GM10847 (cell line): ENCODE data around the gene LZTR1.

Experiments
- POLR2A ChIP-seq: IDR thresholded peaks from 2 replicates; pipeline ENCODE4 v1.6.1; 2011; ENCODE audit not compliant: insufficient read length; ENCODE audit errors: extremely low read depth

LZTR1 gene

DNA sequence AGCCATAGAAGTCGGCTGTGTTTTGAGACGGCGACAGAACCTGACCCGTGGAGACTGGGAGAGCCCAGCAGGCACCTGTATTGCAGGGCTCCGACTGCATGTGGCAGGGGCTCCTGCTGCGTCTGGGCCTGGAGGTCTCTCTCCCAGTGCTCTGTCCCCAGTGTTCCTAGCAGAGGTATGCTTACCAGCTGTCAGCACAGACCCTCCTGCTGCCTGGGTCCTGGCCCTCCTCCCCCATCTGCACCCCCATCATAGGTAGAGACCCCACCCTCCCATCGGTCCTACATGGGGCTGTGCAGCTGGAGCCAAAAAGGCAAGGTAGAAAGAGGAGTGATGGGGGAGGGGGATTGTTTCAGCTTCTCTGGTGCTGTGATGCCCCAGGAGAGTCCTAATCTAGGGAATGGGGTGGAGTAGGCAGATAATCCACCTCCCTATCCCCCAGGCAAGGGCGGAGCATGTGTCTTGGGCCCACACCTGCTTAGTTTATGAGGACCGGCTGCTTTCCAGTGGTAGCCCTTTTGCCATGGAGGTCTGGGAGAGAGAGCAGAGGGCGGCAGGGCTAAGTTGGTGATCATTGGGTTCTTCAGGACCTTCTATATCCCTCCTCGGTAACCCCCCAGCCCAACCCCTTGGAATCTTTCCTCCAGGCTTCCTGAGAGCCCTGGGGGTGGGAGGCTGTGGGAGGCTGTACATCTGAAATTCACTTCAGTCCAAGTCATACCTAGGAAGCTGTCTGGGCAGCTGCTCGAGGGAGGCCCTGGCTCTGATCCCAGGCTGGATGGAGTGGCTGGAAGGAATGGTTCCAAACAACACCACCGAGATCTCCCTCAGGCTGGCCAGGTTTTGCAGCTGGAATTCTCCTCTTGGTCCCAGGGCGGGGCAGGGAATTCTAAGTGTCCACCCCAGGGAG lies 44.9 kb downstream of the LZTR1 start:
- TF ChIP-seq POLR2A: no peak

DNA sequence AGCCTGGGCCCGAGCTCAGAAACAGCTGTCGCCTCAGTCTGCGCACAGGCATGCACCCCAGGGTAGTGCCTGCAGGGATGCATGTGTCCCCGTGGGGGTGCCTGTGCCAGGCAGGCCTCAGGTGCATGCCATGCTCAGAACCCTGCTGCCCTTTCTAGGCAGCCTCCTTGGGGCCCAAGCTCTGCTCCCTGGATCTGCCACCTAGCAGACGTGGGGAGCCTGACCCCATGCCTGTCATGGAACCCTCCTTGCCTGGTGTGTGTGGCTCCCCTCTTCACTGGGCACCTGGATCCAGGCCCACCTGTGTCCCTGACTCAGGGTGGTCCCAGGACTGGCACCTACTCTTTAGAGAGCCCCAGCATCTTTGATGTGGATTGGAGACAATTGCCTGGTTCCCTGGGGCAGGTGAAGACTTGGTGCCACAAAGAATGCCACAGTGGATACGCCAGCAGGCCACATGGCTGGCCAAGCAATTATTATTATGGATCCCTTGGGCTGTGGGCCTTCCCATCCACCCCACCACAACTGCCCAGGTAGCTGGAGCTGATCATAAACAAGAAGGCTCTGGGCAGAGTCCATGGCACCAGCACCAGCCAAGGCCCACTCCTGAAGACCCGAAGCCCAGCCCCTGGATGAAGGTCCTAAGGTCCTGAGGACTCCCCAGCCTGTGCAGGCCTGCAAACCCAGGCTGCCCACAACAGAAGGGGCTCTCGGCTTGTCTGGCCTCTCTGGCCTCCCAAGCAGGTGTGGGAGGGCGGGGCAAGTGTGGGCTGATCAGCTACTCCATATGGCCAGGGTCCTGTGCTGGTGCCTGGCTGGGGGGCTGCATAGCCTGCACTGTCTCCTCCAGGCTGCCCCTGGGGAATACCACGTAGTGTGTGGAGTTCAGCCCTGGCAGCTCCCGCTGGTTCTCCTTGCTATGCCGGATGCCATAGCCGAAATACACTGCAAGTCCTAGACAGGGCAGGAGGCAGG lies 46.5 kb downstream of the LZTR1 start:
- no peak for TF ChIP-seq POLR2A

DNA sequence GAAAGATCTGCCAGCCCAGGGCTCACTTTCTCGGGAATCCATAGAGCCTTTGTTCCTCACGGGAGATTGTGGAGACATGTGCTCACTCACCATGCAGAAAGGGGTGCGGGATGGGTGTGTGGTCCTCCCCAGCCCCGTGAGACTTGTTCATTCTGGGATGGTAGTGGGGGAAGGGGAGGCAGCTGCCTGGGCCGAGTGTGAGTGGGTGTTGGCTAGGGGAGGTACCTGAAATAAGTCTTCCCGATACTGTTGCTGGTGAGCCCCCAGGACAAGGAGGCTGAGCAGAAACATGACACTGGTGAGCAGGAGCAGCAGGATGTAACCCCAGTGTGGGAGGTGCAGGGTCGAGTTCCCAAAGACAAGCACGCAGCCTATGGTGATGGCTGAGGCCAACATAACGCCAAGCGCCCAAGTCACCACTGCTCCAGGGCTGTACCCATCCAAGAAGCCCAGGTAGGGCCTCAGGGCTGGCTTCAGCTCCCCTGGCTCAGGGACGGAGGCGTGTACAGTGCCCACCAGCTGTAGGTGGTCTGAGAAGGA lies 47.5 kb downstream of the LZTR1 start:
- no peak for TF ChIP-seq POLR2A

GRCh38 chr22:21030032-21030431 lies 47.9 kb downstream of the LZTR1 start:
- no peak for TF ChIP-seq POLR2A

- no peak for TF ChIP-seq POLR2A
Measured at GRCh38 chr22:21030621-21031544, 48.8 kb downstream of the LZTR1 start.

- TF ChIP-seq POLR2A: no peak
Measured at GRCh38 chr22:21031545-21032036, 49.5 kb downstream of the LZTR1 start.

DNA sequence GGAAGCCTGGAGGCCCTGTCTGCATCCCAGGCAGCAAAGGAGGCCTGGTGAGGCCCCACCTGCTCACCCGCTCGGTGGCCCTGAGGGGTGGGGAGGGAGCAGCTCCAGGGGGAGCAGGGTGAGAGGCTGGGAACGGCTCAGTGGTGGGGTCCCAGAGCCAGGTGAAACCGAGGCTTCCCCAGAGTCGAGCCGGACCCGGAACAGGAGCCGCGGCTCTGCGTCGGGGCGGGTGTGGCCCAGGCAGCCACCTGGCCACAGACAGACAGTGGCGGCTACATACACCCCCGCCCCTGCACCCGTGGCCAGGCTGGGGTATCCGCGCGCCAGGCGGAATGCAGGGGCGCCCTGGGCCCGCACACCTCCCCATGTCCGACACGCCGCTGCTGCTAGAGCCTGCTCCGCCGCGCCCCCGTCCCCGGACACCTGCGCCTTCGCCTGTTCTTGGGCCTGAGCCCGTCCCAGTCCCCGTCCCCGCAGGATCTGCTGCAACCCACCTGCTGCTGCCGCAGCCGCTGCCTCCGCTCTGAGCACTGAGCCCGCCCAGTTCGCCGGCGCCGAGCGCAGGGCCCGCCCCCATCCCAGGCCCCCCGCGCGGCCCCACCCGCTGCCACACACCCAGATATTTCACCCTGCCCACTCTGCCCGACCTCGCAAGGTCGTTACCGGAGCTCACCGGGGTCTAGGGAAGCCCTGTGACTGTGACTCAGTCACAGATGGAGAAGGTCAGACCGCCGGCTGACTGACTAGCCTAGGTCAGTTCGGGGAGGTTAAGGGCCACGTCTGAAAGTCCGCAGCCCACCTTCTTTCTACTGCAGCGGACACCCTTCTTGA lies 50.2 kb downstream of the LZTR1 start, which contains the start of gene SLC7A4:
Gene SLC7A4 (minus strand): TSS at position 525 of the 831 bp plus-strand sequence. CDS start 749 bp downstream, outside the sequence.
- TF ChIP-seq POLR2A: no peak

- TF ChIP-seq POLR2A: no peak
Measured at GRCh38 chr22:21032868-21033688, 51.0 kb downstream of the LZTR1 start.

DNA sequence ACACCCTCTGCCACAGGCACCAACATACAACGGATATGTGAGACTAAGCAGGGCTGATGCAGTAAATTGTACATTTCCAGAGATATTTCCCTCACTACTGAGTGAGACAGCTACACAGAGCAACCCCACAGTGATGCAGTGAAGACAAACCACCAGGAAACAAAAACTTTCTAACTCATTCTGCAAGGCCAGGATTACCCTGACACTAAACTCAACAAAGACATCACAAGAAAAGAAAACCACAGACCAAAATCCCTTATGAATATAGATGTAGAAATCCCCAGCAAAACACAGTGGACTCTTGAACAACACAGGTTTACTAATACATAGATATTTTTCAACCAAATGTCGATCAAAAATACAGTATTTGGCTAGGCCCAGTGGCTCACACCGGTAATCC lies 51.8 kb downstream of the LZTR1 start:
- no peak for TF ChIP-seq POLR2A

GRCh38 chr22:21034989-21035388 lies 52.9 kb downstream of the LZTR1 start:
- no peak for TF ChIP-seq POLR2A

DNA sequence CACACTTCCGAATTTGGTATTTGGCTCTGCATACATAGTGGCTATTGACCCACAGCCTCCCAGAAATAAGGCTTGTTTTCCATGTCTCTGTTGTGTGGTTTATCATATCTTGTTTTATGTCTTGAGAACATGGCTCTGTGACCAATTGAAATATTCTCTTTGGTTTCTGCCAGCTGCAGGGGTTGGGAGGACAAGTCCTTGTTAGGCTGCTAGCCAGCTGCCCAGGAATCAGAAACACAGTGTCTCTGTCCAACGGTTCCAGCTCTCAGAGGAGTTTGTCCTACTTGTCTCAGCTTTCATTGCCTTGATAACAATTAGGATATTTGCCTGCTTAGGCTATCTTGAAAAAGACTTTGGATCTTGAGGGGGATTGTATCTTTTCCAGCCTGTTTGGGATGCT lies 56.3 kb downstream of the LZTR1 start:
- TF ChIP-seq POLR2A: no peak

- no peak for TF ChIP-seq POLR2A
Measured at GRCh38 chr22:21041937-21042336, 59.8 kb downstream of the LZTR1 start.
